MM.1S (cell line): Measurements from ENCODE around the gene OR13J1.

ENCODE experiments used
- CTCF ChIP-seq: fragments of 300-600 bp; sonication (generic); IDR thresholded peaks from 2 replicates; pipeline ENCODE4 v1.5.1; 2016; ENCODE audit warnings: antibody characterized with exemption, low read length, mixed read lengths
- EZH2 ChIP-seq: fragments of 300-600 bp; sonication (generic); optimal IDR thresholded peaks from 2 replicates; pipeline ENCODE3; 2017; ENCODE audit warnings: low read depth, mild to moderate bottlenecking, antibody characterized with exemption, low read length, mixed read lengths
- EZH2phosphoT487 ChIP-seq: fragments of 300-600 bp; sonication (generic); IDR thresholded peaks from 2 replicates; pipeline ENCODE4 v1.6.1; 2018; ENCODE audit warnings: antibody characterized with exemption, low read length

- no peak for TF ChIP-seq CTCF
- no peak for TF ChIP-seq EZH2phosphoT487
- no peak for TF ChIP-seq EZH2
Observed at GRCh38 chr9:35907711-35908503, 37.7 kb upstream of the OR13J1 start.
